ENCODE results near the gene GRIK4.

The GRIK4 gene

GRCh38 chr11:121032546-121032945, 521.0 kb downstream of the GRIK4 start:
- DNase-seq (ENCODE audit: low read depth in 1 of 2, low spot score in 1 of 2), result no peak
- Histone ChIP-seq H3K27me3 (ENCODE audit: insufficient read depth, poor library complexity, severe bottlenecking) (no peaks in the 10 kb centered on the region), H3K4me3 (replicated peaks; ENCODE audit: insufficient read depth, low read length) (no peak overlapping the region), H3K27ac (replicated peaks) (no peak overlapping the region)
- no peak for TF ChIP-seq CTCF (IDR thresholded peaks at IDR 0.05; ENCODE audit: insufficient read depth, low read length)
- no peak for TF ChIP-seq POLR2AphosphoS5 (IDR thresholded peaks at IDR 0.05; ENCODE audit: low read depth)
- TF ChIP-seq REST (IDR thresholded peaks at IDR 0.05; ENCODE audit: insufficient replicate concordance, low read depth), result no peak
- no peak for TF ChIP-seq SPI1 (IDR thresholded peaks at IDR 0.05; ENCODE audit: borderline replicate concordance, low read depth)
- no peak for TF ChIP-seq GABPA (IDR thresholded peaks at IDR 0.05; ENCODE audit: low read depth)

- no peak for DNase-seq (ENCODE audit: low read depth in 1 of 2, low spot score in 1 of 2)
- H3K27me3 ChIP-seq (ENCODE audit: insufficient read depth, poor library complexity, severe bottlenecking), result no peaks in the 10 kb centered on the region
- no peak overlapping the region for H3K4me3 ChIP-seq (replicated peaks; ENCODE audit: insufficient read depth, low read length)
- no peak overlapping the region for H3K27ac ChIP-seq (replicated peaks)
- no peak for TF ChIP-seq POLR2AphosphoS5 (IDR thresholded peaks at IDR 0.05; ENCODE audit: low read depth)
- TF ChIP-seq GABPA (IDR thresholded peaks at IDR 0.05; ENCODE audit: low read depth), result no peak
- TF ChIP-seq REST (IDR thresholded peaks at IDR 0.05; ENCODE audit: insufficient replicate concordance, low read depth), result no peak
- TF ChIP-seq SPI1 (IDR thresholded peaks at IDR 0.05; ENCODE audit: borderline replicate concordance, low read depth), result no peak
- TF ChIP-seq CTCF (IDR thresholded peaks at IDR 0.05; ENCODE audit: insufficient read depth, low read length), result no peak
These were observed 522.1 kb downstream of the GRIK4 start for GRCh38 chr11:121033635-121034034.

- Histone ChIP-seq H3K27me3 (ENCODE audit: insufficient read depth, poor library complexity, severe bottlenecking) (no peaks in the 10 kb centered on the region), H3K27ac (replicated peaks) (no peak overlapping the region), H3K4me3 (replicated peaks; ENCODE audit: insufficient read depth, low read length) (no peak overlapping the region)
- TF ChIP-seq GABPA (IDR thresholded peaks at IDR 0.05; ENCODE audit: low read depth), result no peak
- no peak for TF ChIP-seq SPI1 (IDR thresholded peaks at IDR 0.05; ENCODE audit: borderline replicate concordance, low read depth)
- TF ChIP-seq REST (IDR thresholded peaks at IDR 0.05; ENCODE audit: insufficient replicate concordance, low read depth), result no peak
- DNase-seq (ENCODE audit: low read depth in 1 of 2, low spot score in 1 of 2), result no peak
These were observed 523.7 kb downstream of the GRIK4 start for GRCh38 chr11:121035169-121035755.
